ENCODE data around the gene PTPN14. TPM values are rescaled to one million over a fixed set of nuclear protein-coding genes. Genes with fewer than 3 reads are reported as not detected.

The PTPN14 gene
- total and polyA plus RNA-seq, 3 donors from 2014 or later = 14.8 to 59.2 (median 42.2) TPM

DNA sequence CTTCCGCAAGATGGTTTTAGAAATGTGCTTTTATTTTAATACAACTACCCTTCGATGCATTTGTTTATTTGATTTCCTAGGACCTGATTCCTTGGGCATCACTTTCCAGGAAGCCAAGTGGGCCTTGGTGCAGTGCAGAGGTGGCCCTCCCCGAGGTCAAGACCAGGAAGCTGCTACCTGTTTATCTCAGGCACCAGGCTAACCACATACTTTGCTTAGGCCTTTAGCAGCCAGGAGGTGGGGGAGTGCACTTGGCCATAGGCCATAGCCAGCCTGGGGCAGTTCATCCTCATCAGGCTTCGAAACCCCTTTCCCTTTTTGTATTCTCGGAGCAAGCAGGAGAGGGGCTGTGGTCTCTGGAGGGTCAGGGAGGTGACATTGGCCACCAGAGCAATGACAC lies 225.0 kb downstream of the PTPN14 start:
- H3K36me3 ChIP-seq (ENCODE audit: low read depth, missing control alignments) = no peaks in the 10 kb centered on the region
- H3K4me3 ChIP-seq = no peak overlapping the region
- DNase-seq = no peak
- 51 to 86% methylated on average over 4 to 5 of the region's 5 CpGs for WGBS, 2 donors
- H3K9me3 ChIP-seq = no peaks in the 10 kb centered on the region
- intact Hi-C loops (cut with DNase I; ENCODE audit: low total_unique reads) = loop anchor here (5.0 kb wide), 1 partner anchor 64 kb away; no protein-coding TSS in a partner anchor
- no peak for TF ChIP-seq POLR2A (IDR thresholded peaks at IDR 0.05)
- TF ChIP-seq, protein P1, sequence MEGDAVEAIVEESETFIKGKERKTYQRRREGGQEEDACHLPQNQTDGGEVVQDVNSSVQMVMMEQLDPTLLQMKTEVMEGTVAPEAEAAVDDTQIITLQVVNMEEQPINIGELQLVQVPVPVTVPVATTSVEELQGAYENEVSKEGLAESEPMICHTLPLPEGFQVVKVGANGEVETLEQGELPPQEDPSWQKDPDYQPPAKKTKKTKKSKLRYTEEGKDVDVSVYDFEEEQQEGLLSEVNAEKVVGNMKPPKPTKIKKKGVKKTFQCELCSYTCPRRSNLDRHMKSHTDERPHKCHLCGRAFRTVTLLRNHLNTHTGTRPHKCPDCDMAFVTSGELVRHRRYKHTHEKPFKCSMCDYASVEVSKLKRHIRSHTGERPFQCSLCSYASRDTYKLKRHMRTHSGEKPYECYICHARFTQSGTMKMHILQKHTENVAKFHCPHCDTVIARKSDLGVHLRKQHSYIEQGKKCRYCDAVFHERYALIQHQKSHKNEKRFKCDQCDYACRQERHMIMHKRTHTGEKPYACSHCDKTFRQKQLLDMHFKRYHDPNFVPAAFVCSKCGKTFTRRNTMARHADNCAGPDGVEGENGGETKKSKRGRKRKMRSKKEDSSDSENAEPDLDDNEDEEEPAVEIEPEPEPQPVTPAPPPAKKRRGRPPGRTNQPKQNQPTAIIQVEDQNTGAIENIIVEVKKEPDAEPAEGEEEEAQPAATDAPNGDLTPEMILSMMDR (IDR thresholded peaks at IDR 0.05) = no peak
- H3K27me3 ChIP-seq = no peaks in the 10 kb centered on the region
- H3K4me1 ChIP-seq = no peaks in the 10 kb centered on the region
- H3K27ac ChIP-seq = no peak overlapping the region

DNA sequence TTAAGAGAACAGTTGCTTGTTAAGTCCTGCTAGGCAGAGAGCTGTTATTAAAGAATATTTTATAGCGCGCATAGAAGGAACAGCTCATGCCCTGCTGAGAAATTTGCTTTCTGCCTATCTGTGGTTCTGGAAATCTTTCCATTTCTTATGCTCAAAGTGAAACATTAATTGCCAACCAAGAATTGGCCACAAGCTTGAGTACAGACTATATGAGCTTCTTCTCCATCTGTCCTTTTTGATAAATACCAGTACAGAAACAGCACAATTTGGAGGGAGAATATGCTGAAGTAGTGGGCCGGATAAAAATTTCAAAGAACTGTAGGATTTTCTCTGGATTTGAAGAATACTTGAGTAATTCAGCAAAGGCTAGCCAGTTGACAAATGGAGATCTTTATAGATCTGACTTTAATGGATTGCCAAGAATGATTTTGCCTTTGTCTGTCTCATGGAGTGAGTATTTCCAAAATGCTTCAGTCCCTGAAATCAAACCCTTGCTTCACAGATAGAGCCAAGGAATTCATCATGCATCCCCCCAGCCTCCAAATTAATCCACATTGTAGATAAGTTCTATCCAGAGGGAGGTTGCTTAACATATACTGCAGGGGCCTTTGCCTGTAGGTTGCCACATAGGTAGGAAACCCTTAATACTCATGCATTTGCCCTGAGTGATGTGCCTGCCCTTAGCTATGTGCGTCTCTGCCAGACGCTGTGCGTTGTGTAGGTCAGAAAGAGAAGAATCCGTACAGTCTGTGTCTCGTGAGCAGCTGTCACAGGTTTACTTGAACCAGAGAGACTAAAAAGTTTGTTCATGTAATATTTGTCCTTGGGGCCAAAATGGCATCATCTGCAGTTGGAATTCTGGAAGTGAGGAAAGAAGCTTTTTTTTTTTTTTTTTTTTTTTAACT lies 226.3 kb downstream of the PTPN14 start:
- intact Hi-C loops (cut with DNase I; ENCODE audit: low total_unique reads) = loop anchor here (5.0 kb wide), 1 partner anchor 63 kb away; no protein-coding TSS in a partner anchor
- no peaks in the 10 kb centered on the region for H3K4me1 ChIP-seq
- WGBS, 2 donors = 79 to 92% methylated on average over 8 of the region's 8 CpGs
- no peaks in the 10 kb centered on the region for H3K36me3 ChIP-seq (ENCODE audit: low read depth, missing control alignments)
- no peaks in the 10 kb centered on the region for H3K9me3 ChIP-seq
- H3K27me3 ChIP-seq = no peaks in the 10 kb centered on the region
- DNase-seq = no peak
- H3K27ac ChIP-seq = no peak overlapping the region
- H3K4me3 ChIP-seq = no peak overlapping the region
- TF ChIP-seq, protein P1 (IDR thresholded peaks at IDR 0.05) = no peak
- no peak for TF ChIP-seq POLR2A (IDR thresholded peaks at IDR 0.05)

DNA sequence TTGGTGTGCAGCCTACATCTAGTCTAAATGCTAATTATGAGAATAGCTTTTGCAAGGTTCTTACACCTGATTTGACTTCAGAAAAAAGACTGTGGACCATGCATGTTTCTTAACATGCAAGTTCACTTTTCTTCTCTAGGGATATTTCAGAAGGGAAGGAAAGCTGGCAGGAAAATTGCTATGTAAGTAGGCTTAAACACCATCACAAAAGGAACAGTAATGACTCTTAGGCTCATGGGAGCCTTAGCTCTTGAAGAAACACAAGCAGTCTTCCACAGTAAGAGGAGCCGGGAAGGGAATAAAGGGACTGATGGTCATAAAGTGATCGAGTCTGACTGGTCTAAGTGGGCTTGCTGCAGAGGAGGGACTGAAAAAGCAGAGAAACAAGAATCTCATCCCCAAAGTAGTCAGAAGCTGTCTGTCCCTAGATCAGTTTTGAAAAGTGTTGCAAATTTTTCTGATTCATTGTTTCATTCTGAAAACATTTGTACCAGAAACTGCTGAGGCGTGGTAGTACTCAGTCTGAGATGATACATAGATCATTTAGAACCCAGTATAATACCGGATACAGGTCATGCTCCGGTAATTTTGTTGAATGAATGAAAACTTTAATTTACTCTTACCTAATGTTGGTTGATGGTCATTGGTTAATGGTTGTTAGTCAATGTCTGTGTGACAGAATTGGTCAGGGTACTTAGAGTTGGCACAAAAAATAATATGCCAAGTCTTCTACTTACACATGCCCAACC lies 229.5 kb downstream of the PTPN14 start:
- TF ChIP-seq POLR2A (IDR thresholded peaks at IDR 0.05) = no peak
- TF ChIP-seq, protein P1 (IDR thresholded peaks at IDR 0.05) = no peak
- intact Hi-C loops (cut with DNase I; ENCODE audit: low total_unique reads) = no loop called here
- 61 to 69% methylated on average over 5 of the region's 5 CpGs for WGBS, 2 donors
- H3K27ac ChIP-seq = peak overlapping the region in 1 of 2 donors; percentile 33
- no peak for DNase-seq
- H3K4me1 ChIP-seq = no peaks in the 10 kb centered on the region
- no peak overlapping the region for H3K4me3 ChIP-seq
- H3K27me3 ChIP-seq = no peaks in the 10 kb centered on the region
- no peaks in the 10 kb centered on the region for H3K9me3 ChIP-seq
- no peaks in the 10 kb centered on the region for H3K36me3 ChIP-seq (ENCODE audit: low read depth, missing control alignments)

DNA sequence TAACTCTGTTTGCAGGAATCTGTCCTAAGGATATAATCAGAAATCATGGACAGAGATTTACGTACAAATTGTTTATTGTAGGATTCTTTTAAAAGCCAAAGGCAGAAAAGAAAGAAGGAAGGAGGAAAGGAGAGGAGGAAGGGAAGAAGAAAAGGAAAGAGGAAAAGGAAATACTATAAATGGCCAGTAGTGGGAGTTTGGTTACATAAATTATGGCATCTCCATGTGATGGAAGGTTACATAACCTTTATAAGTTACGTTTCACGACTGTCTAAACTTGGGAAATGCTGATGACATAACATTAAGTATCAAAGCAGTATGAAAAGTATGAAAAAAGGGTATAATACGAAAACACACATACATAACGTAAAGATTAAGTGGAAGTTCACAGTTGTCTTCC lies 231.5 kb downstream of the PTPN14 start:
- no peak for DNase-seq
- H3K27ac ChIP-seq = no peak overlapping the region
- no peaks in the 10 kb centered on the region for H3K4me1 ChIP-seq
- WGBS, 2 donors = 86 to 95% methylated on average over 5 of the region's 5 CpGs
- TF ChIP-seq, protein P1 (IDR thresholded peaks at IDR 0.05) = no peak
- intact Hi-C loops (cut with DNase I; ENCODE audit: low total_unique reads) = no loop called here
- no peak overlapping the region for H3K4me3 ChIP-seq
- no peaks in the 10 kb centered on the region for H3K9me3 ChIP-seq
- H3K36me3 ChIP-seq (ENCODE audit: low read depth, missing control alignments) = no peaks in the 10 kb centered on the region
- no peaks in the 10 kb centered on the region for H3K27me3 ChIP-seq
